Mesenchymal stem cell (in vitro differentiated cells and primary cell): ENCODE results near the gene TMEM185A.

Experiments
- DNase-seq: peaks from one replicate; pipeline ENCODE4 v3.0.0-alpha.2; 2013
- H2AFZ ChIP-seq: one replicate; pipeline ENCODE4 v1.6.1; 2013; ENCODE audit warnings: low read depth, mild to moderate bottlenecking, control low read depth, inconsistent platforms, low read length, moderate library complexity
- H2AK5ac ChIP-seq: 2 replicates; pipeline ENCODE4 v1.6.1; 2013; ENCODE audit warnings: low read length, moderate library complexity, mild to moderate bottlenecking, inconsistent platforms; ENCODE audit not compliant: severe bottlenecking
- H2BK120ac ChIP-seq: one replicate; pipeline ENCODE4 v1.6.1; 2013; ENCODE audit warnings: low read depth, mild to moderate bottlenecking, inconsistent platforms, low read length, moderate library complexity
- H2BK12ac ChIP-seq, 2 experiments: one replicate each; pipeline ENCODE4 v1.6.1; 2013; ENCODE audit warnings: inconsistent platforms in 2 of 2, low read length in 2 of 2, mild to moderate bottlenecking in 2 of 2, moderate library complexity in 2 of 2, control low read depth in 1 of 2
- H2BK15ac ChIP-seq: one replicate; pipeline ENCODE4 v1.6.1; 2013; ENCODE audit warnings: mild to moderate bottlenecking, low read depth, inconsistent platforms; ENCODE audit not compliant: poor library complexity, severe bottlenecking
- H2BK5ac ChIP-seq: 2 replicates; pipeline ENCODE4 v1.6.1; 2013; ENCODE audit warnings: low read depth, mild to moderate bottlenecking, low read length, control low read depth, inconsistent platforms; ENCODE audit not compliant: poor library complexity, severe bottlenecking
- H3K14ac ChIP-seq, 2 experiments: one replicate each; pipeline ENCODE4 v1.6.1; 2013; ENCODE audit warnings: inconsistent platforms in 2 of 2, low read length in 2 of 2, control low read depth in 1 of 2, mild to moderate bottlenecking in 1 of 2, moderate library complexity in 1 of 2
- H3K18ac ChIP-seq, 2 experiments: one replicate each; pipeline ENCODE4 v1.6.1; 2013; ENCODE audit warnings: inconsistent platforms in 2 of 2, low read length in 2 of 2, control low read depth in 1 of 2, low read depth in 1 of 2, mild to moderate bottlenecking in 1 of 2
- H3K23ac ChIP-seq, 2 experiments: one replicate each; pipeline ENCODE4 v1.6.1; 2013; ENCODE audit warnings: inconsistent platforms in 2 of 2, low read length in 2 of 2, mild to moderate bottlenecking in 2 of 2, moderate library complexity in 2 of 2, control low read depth in 1 of 2
- H3K27ac ChIP-seq: 2 replicates; pipeline ENCODE4 v1.5.1; 2013; ENCODE audit warnings: mild to moderate bottlenecking, moderate library complexity, low read length, control low read depth, inconsistent platforms; ENCODE audit not compliant: poor library complexity, severe bottlenecking
- H3K27me3 ChIP-seq, 2 experiments: 2 replicates each; pipeline versions ENCODE4 v1.6.1 to v1.7.0; 2013; ENCODE audit warnings: low read length in 2 of 2, mild to moderate bottlenecking in 2 of 2, moderate library complexity in 2 of 2, control low read depth in 1 of 2, inconsistent platforms in 1 of 2; ENCODE audit not compliant: control insufficient read depth in 1 of 2, insufficient read depth in 1 of 2
- H3K36me3 ChIP-seq, 2 experiments: 2 replicates each; pipeline versions ENCODE4 v1.6.1 to v1.7.0; 2013; ENCODE audit warnings: low read length in 2 of 2, control low read depth in 1 of 2, inconsistent platforms in 1 of 2, low read depth in 1 of 2, mild to moderate bottlenecking in 1 of 2; ENCODE audit not compliant: insufficient read depth in 2 of 2, control insufficient read depth in 1 of 2
- H3K4ac ChIP-seq, 2 experiments: one replicate each; pipeline ENCODE4 v1.6.1; 2013; ENCODE audit warnings: inconsistent platforms in 2 of 2, low read length in 2 of 2, mild to moderate bottlenecking in 2 of 2, moderate library complexity in 2 of 2, control low read depth in 1 of 2, low read depth in 1 of 2
- H3K4me1 ChIP-seq: 2 replicates; pipeline ENCODE4 v1.6.1; 2013; ENCODE audit warnings: low read depth, low read length, control low read depth; ENCODE audit not compliant: control insufficient read depth, insufficient read depth
- H3K4me2 ChIP-seq: 2 replicates; pipeline ENCODE4 v1.6.1; 2013; ENCODE audit warnings: low read length, mild to moderate bottlenecking, inconsistent platforms; ENCODE audit not compliant: poor library complexity, severe bottlenecking
- H3K4me3 ChIP-seq, 2 experiments: 2 replicates each; pipeline versions ENCODE4 v1.5.1 to v1.7.0; 2013; ENCODE audit warnings: low read length in 2 of 2, mild to moderate bottlenecking in 2 of 2, control low read depth in 1 of 2, low read depth in 1 of 2; ENCODE audit not compliant: insufficient read depth in 1 of 2
- H3K79me1 ChIP-seq: replicated peaks from 2 replicates; pipeline ENCODE4 v1.6.1; 2013; ENCODE audit warnings: mild to moderate bottlenecking, control low read depth, low read length, inconsistent platforms; ENCODE audit not compliant: poor library complexity, severe bottlenecking
- H3K9ac ChIP-seq: 2 replicates; pipeline ENCODE4 v1.7.0; 2013; ENCODE audit warnings: mild to moderate bottlenecking, low read length, moderate library complexity
- H3K9me3 ChIP-seq: 2 replicates; pipeline ENCODE4 v1.7.0; 2013; ENCODE audit warnings: mild to moderate bottlenecking, low read length; ENCODE audit not compliant: control insufficient read depth
- H4K8ac ChIP-seq: one replicate; pipeline ENCODE4 v1.6.1; 2013; ENCODE audit warnings: inconsistent platforms, mild to moderate bottlenecking, low read length, moderate library complexity
- H4K91ac ChIP-seq: one replicate; pipeline ENCODE4 v1.6.1; 2013; ENCODE audit warnings: mild to moderate bottlenecking, low read length, inconsistent platforms
- WGBS: methylation state at CpG from one replicate; pipeline ENCODE4 v1.1.7; 2013; ENCODE audit warnings: mixed read lengths; 5-methylcytosine and 5-hydroxymethylcytosine counted together

TMEM185A gene

DNA sequence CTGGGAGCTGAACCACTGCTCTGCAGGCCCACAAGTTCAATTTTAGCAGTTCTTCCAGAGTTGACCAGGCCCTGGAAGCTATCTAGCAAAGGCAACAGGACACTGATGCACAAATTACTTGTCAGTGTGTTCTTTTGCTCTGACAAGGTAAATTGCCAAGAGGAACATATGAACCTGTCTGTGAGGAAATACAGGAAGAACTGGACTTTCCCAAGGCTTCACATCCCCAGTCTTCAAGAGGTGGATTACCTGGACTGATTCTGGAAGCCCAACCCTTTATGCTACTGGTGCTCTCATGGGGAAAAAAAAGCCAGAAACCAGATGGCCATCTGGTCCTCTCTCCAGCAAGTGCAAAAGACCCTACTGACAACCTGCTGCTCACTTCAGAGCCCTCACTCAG is 1.9 kb upstream of the TMEM185A start:
- H3K4me1 ChIP-seq = peaks cover 7% of the 10 kb centered on the region
- H2BK12ac ChIP-seq = no peak overlapping the region
- H3K79me1 ChIP-seq = no peaks in the 10 kb centered on the region
- H3K14ac ChIP-seq = no peak overlapping the region
- H3K4ac ChIP-seq = no peak overlapping the region
- H3K9me3 ChIP-seq = peaks cover 8% of the 10 kb centered on the region
- H4K91ac ChIP-seq = no peak overlapping the region
- H3K18ac ChIP-seq = no peak overlapping the region
- H2BK15ac ChIP-seq = no peak overlapping the region
- no peak overlapping the region for H2AFZ ChIP-seq
- H2BK120ac ChIP-seq = no peak overlapping the region
- no peak overlapping the region for H3K4me3 ChIP-seq
- no peak overlapping the region for H4K8ac ChIP-seq
- H3K27me3 ChIP-seq = peaks cover 0 to 49% of the 10 kb centered on the region in 2 experiments
- H2AK5ac ChIP-seq = no peak overlapping the region
- DNase-seq = no peak
- no peaks in the 10 kb centered on the region for H3K36me3 ChIP-seq
- no peak overlapping the region for H3K4me2 ChIP-seq
- no peak overlapping the region for H2BK5ac ChIP-seq
- H3K9ac ChIP-seq = no peak overlapping the region
- H3K23ac ChIP-seq = no peak overlapping the region
- H3K27ac ChIP-seq = no peak overlapping the region

DNA sequence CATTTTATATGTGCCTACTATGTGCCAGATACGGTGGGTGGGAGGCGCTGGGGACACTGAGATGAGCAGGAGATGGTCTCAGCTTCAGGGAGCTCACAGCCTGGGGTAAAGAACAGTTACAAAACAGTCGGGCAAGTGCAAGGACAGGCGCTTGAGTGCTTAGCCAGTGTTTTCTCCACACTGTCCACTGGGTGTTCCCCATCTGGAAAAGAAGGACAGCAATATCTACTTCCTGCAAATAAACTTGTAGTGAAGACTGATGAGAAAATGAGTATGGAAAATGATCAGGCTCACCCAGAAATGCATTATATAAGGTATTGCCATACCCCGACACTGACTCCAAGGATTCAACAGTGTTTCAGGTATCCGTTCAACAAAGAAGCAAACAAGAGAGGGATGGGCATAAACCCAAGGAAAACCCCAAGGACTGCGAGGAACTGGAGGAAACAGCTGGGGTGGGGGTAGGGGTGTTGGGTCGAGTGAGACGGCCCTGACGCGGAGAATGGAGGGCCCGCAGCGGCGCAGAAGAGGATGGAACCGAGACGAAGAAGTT is 835 bp downstream of the TMEM185A start:
- Histone ChIP-seq H3K9me3 (no peaks in the 10 kb centered on the region), H3K14ac (no peak overlapping the region), H3K4ac (no peak overlapping the region), H4K91ac (no peak overlapping the region), H3K4me3 (peak overlapping the region; percentile 86 to 92), H4K8ac (no peak overlapping the region), H2AFZ (peak overlapping the region; percentile 61), H3K36me3 (no peaks in the 10 kb centered on the region), H2BK120ac (no peak overlapping the region), H3K18ac (peak overlapping the region in 1 of 2 experiments; percentile 33), H3K79me1 (peaks cover 3% of the 10 kb centered on the region), H2BK5ac (no peak overlapping the region), H3K4me2 (peak overlapping the region; percentile 75), H3K9ac (peak overlapping the region; percentile 85), H2BK15ac (no peak overlapping the region), H2BK12ac (no peak overlapping the region), H3K27ac (peak overlapping the region; percentile 54), H3K23ac (no peak overlapping the region), H3K4me1 (peaks cover 7% of the 10 kb centered on the region), H3K27me3 (peaks cover 0 to 37% of the 10 kb centered on the region in 2 experiments), H2AK5ac (no peak overlapping the region)
- 15% methylated on average over 6 of the region's 16 CpGs for WGBS
- peak; percentile 74 for DNase-seq

GRCh38 chrX:149629730-149630387 is 1.7 kb downstream of the TMEM185A start:
- H2BK5ac ChIP-seq = no peak overlapping the region
- no peak overlapping the region for H3K4ac ChIP-seq
- H2BK12ac ChIP-seq = no peak overlapping the region
- H2BK120ac ChIP-seq = no peak overlapping the region
- H2AFZ ChIP-seq = no peak overlapping the region
- no peaks in the 10 kb centered on the region for H3K36me3 ChIP-seq
- H3K4me3 ChIP-seq = peak overlapping the region in 1 of 2 experiments; percentile 86
- H3K18ac ChIP-seq = no peak overlapping the region
- no peak overlapping the region for H2AK5ac ChIP-seq
- peak overlapping the region; percentile 57 for H3K4me2 ChIP-seq
- peaks cover 7% of the 10 kb centered on the region for H3K4me1 ChIP-seq
- peaks cover 0 to 28% of the 10 kb centered on the region in 2 experiments for H3K27me3 ChIP-seq
- no peak overlapping the region for H3K27ac ChIP-seq
- no peak for DNase-seq
- H3K9ac ChIP-seq = peak overlapping the region; percentile 85
- H3K79me1 ChIP-seq = peaks cover 3% of the 10 kb centered on the region
- 91% methylated on average over 4 of the region's 5 CpGs for WGBS
- no peak overlapping the region for H3K14ac ChIP-seq
- no peak overlapping the region for H4K8ac ChIP-seq
- no peak overlapping the region for H2BK15ac ChIP-seq
- no peaks in the 10 kb centered on the region for H3K9me3 ChIP-seq
- H3K23ac ChIP-seq = no peak overlapping the region
- H4K91ac ChIP-seq = no peak overlapping the region

GRCh38 chrX:149628768-149629167 is 2.8 kb downstream of the TMEM185A start:
- no peak overlapping the region for H2BK120ac ChIP-seq
- DNase-seq = no peak
- no peak overlapping the region for H2AFZ ChIP-seq
- no peak overlapping the region for H4K8ac ChIP-seq
- H2BK5ac ChIP-seq = no peak overlapping the region
- 100% methylated on average over 2 of the region's 2 CpGs for WGBS
- H3K36me3 ChIP-seq = no peaks in the 10 kb centered on the region
- no peak overlapping the region for H3K4ac ChIP-seq
- no peaks in the 10 kb centered on the region for H3K9me3 ChIP-seq
- H2AK5ac ChIP-seq = no peak overlapping the region
- H3K27ac ChIP-seq = no peak overlapping the region
- peaks cover 0 to 19% of the 10 kb centered on the region in 2 experiments for H3K27me3 ChIP-seq
- H3K23ac ChIP-seq = no peak overlapping the region
- H3K14ac ChIP-seq = no peak overlapping the region
- no peak overlapping the region for H2BK15ac ChIP-seq
- no peak overlapping the region for H3K4me3 ChIP-seq
- peaks cover 7% of the 10 kb centered on the region for H3K4me1 ChIP-seq
- no peak overlapping the region for H3K9ac ChIP-seq
- H3K4me2 ChIP-seq = no peak overlapping the region
- H2BK12ac ChIP-seq = no peak overlapping the region
- no peak overlapping the region for H4K91ac ChIP-seq
- H3K79me1 ChIP-seq = peaks cover 3% of the 10 kb centered on the region
- no peak overlapping the region for H3K18ac ChIP-seq
